Measurements from ENCODE around the gene PCDHB2. TPM values are rescaled to one million over a fixed set of nuclear protein-coding genes. Genes with fewer than 3 reads are reported as not detected.
"Not testable (repeated sequence)": the region's sequence is repeated elsewhere in the genome, so short reads cannot be mapped to it uniquely, and the experiment has no call there.

The PCDHB2 gene
- total RNA-seq, 1 experiment from 2014 or later: not detected

- intact Hi-C loops (cut with micrococcal nuclease; ENCODE audit: unreplicated experiment): no loop called here
- CTCF ChIA-PET: no interaction called here
- no TSS peak for BruUV-seq (replicated peaks)
- no peaks in the 10 kb centered on the region for H3K36me3 Mint-ChIP-seq (ENCODE audit: insufficient read depth, unreplicated experiment)
- no peak for DNase-seq
- H3K4me1 Mint-ChIP-seq (ENCODE audit: low read depth, unreplicated experiment): no peaks in the 10 kb centered on the region
- TF ChIP-seq, protein P1, sequence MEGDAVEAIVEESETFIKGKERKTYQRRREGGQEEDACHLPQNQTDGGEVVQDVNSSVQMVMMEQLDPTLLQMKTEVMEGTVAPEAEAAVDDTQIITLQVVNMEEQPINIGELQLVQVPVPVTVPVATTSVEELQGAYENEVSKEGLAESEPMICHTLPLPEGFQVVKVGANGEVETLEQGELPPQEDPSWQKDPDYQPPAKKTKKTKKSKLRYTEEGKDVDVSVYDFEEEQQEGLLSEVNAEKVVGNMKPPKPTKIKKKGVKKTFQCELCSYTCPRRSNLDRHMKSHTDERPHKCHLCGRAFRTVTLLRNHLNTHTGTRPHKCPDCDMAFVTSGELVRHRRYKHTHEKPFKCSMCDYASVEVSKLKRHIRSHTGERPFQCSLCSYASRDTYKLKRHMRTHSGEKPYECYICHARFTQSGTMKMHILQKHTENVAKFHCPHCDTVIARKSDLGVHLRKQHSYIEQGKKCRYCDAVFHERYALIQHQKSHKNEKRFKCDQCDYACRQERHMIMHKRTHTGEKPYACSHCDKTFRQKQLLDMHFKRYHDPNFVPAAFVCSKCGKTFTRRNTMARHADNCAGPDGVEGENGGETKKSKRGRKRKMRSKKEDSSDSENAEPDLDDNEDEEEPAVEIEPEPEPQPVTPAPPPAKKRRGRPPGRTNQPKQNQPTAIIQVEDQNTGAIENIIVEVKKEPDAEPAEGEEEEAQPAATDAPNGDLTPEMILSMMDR (IDR thresholded peaks at IDR 0.05; ENCODE audit: unreplicated experiment): no peak
- H3K9me3 Mint-ChIP-seq (ENCODE audit: low read depth, unreplicated experiment): peaks cover 7% of the 10 kb centered on the region
- no peak overlapping the region for H3K27ac Mint-ChIP-seq (ENCODE audit: unreplicated experiment)
- no peaks in the 10 kb centered on the region for H3K27me3 Mint-ChIP-seq (ENCODE audit: unreplicated experiment)
- H3K4me3 Mint-ChIP-seq (ENCODE audit: low read depth, unreplicated experiment): no peak overlapping the region
Observed at GRCh38 chr5:141077826-141078225, 16.6 kb upstream of the PCDHB2 start.

- intact Hi-C loops (cut with micrococcal nuclease; ENCODE audit: unreplicated experiment): no loop called here
- Mint-ChIP-seq H3K4me3 (ENCODE audit: low read depth, unreplicated experiment) (no peak overlapping the region), H3K36me3 (ENCODE audit: insufficient read depth, unreplicated experiment) (no peaks in the 10 kb centered on the region), H3K27me3 (ENCODE audit: unreplicated experiment) (no peaks in the 10 kb centered on the region), H3K27ac (ENCODE audit: unreplicated experiment) (no peak overlapping the region), H3K4me1 (ENCODE audit: low read depth, unreplicated experiment) (no peaks in the 10 kb centered on the region), H3K9me3 (ENCODE audit: low read depth, unreplicated experiment) (peaks cover 11% of the 10 kb centered on the region)
- CTCF ChIA-PET: interaction anchor here (0.6 kb wide), 1 partner anchor 78 kb away, joined by 7 read pairs; no protein-coding TSS in a partner anchor
- DNase-seq: no peak
- TF ChIP-seq, protein P1 (IDR thresholded peaks at IDR 0.05; ENCODE audit: unreplicated experiment): no peak
- no TSS peak for BruUV-seq (replicated peaks)
Observed at GRCh38 chr5:141082228-141082627, 12.2 kb upstream of the PCDHB2 start.

DNA sequence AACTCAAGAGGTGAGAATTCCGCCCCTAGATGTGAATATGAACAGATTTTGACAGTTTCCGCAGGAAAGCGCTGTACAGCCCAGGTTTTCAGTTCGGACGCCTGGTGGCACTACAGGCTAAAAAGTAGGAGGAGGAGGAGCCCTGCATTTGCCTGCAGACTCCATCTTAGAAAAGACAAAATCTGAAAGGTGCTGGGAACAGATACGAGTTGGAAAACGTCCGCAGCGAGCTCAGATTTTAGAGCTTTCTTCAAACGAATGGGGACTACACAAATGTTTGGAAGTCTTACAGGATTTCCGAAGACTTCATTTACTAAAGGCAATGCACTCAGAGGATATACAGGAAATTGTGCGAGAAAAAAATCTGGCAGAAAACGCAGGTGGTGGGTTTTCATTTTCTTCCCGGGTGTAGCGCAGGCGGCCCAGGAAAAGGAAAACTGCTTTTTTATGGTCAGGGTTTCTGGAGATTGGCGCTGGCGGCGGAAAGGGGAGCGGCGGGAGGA, 9.9 kb upstream of the PCDHB2 start:
- H3K36me3 Mint-ChIP-seq (ENCODE audit: insufficient read depth, unreplicated experiment): no peaks in the 10 kb centered on the region
- no peaks in the 10 kb centered on the region for H3K27me3 Mint-ChIP-seq (ENCODE audit: unreplicated experiment)
- TF ChIP-seq, protein P1 (IDR thresholded peaks at IDR 0.05; ENCODE audit: unreplicated experiment): no peak
- H3K4me3 Mint-ChIP-seq (ENCODE audit: low read depth, unreplicated experiment): no peak overlapping the region
- intact Hi-C loops (cut with micrococcal nuclease; ENCODE audit: unreplicated experiment): no loop called here
- no peaks in the 10 kb centered on the region for H3K4me1 Mint-ChIP-seq (ENCODE audit: low read depth, unreplicated experiment)
- H3K27ac Mint-ChIP-seq (ENCODE audit: unreplicated experiment): no peak overlapping the region
- BruUV-seq (replicated peaks): no TSS peak
- peaks cover 11% of the 10 kb centered on the region for H3K9me3 Mint-ChIP-seq (ENCODE audit: low read depth, unreplicated experiment)
- CTCF ChIA-PET: no interaction called here
- no peak for DNase-seq

- TF ChIP-seq, protein P1 (IDR thresholded peaks at IDR 0.05; ENCODE audit: unreplicated experiment): no peak
- no peaks in the 10 kb centered on the region for H3K4me1 Mint-ChIP-seq (ENCODE audit: low read depth, unreplicated experiment)
- H3K27me3 Mint-ChIP-seq (ENCODE audit: unreplicated experiment): no peaks in the 10 kb centered on the region
- no peak overlapping the region for H3K27ac Mint-ChIP-seq (ENCODE audit: unreplicated experiment)
- intact Hi-C loops (cut with micrococcal nuclease; ENCODE audit: unreplicated experiment): no loop called here
- H3K4me3 Mint-ChIP-seq (ENCODE audit: low read depth, unreplicated experiment): no peak overlapping the region
- peaks cover 23% of the 10 kb centered on the region for H3K9me3 Mint-ChIP-seq (ENCODE audit: low read depth, unreplicated experiment)
- DNase-seq: no peak
- CTCF ChIA-PET: no interaction called here
- no peaks in the 10 kb centered on the region for H3K36me3 Mint-ChIP-seq (ENCODE audit: insufficient read depth, unreplicated experiment)
- BruUV-seq (replicated peaks): no TSS peak
Observed at GRCh38 chr5:141095263-141095641, 837 bp downstream of the PCDHB2 start.

GRCh38 chr5:141096181-141096580, 1.8 kb downstream of the PCDHB2 start:
- H3K4me3 Mint-ChIP-seq (ENCODE audit: low read depth, unreplicated experiment); H3K27ac Mint-ChIP-seq (ENCODE audit: unreplicated experiment); BruUV-seq (replicated peaks); DNase-seq; intact Hi-C loops (cut with micrococcal nuclease; ENCODE audit: unreplicated experiment); H3K4me1 Mint-ChIP-seq (ENCODE audit: low read depth, unreplicated experiment); CTCF ChIA-PET; H3K36me3 Mint-ChIP-seq (ENCODE audit: insufficient read depth, unreplicated experiment); H3K27me3 Mint-ChIP-seq (ENCODE audit: unreplicated experiment): not testable (repeated sequence)
- peaks cover 25% of the 10 kb centered on the region for H3K9me3 Mint-ChIP-seq (ENCODE audit: low read depth, unreplicated experiment)

DNA sequence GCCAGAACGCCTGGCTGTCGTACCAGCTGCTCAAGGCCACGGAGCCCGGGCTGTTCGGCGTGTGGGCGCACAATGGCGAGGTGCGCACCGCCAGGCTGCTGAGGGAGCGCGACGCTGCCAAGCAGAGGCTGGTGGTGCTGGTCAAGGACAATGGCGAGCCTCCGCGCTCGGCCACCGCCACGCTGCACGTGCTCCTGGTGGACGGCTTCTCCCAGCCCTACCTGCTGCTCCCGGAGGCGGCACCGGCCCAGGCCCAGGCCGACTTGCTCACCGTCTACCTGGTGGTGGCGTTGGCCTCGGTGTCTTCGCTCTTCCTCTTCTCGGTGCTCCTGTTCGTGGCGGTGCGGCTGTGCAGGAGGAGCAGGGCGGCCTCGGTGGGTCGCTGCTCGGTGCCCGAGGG, 2.2 kb downstream of the PCDHB2 start:
- BruUV-seq (replicated peaks); H3K27ac Mint-ChIP-seq (ENCODE audit: unreplicated experiment); CTCF ChIA-PET; H3K4me1 Mint-ChIP-seq (ENCODE audit: low read depth, unreplicated experiment); H3K4me3 Mint-ChIP-seq (ENCODE audit: low read depth, unreplicated experiment); DNase-seq; intact Hi-C loops (cut with micrococcal nuclease; ENCODE audit: unreplicated experiment); H3K36me3 Mint-ChIP-seq (ENCODE audit: insufficient read depth, unreplicated experiment); H3K27me3 Mint-ChIP-seq (ENCODE audit: unreplicated experiment): not testable (repeated sequence)
- H3K9me3 Mint-ChIP-seq (ENCODE audit: low read depth, unreplicated experiment): peaks cover 25% of the 10 kb centered on the region

Measured in Calu3 (cell line).